GM12878 (cell line): ENCODE measurements around the gene AGAP2. TPM values are rescaled to one million over a fixed set of nuclear protein-coding genes. Genes with fewer than 3 reads are reported as not detected.

Experiments used
- CBFB ChIP-seq: IDR thresholded peaks from 2 replicates; pipeline ENCODE4 v1.6.1; 2016; ENCODE audit warnings: antibody characterized with exemption, low read depth
- CBX5 ChIP-seq: sonication (generic); IDR thresholded peaks from 2 replicates; pipeline ENCODE4 v1.6.1; 2016; ENCODE audit warnings: low read depth, moderate library complexity, mild to moderate bottlenecking, inconsistent platforms
- CEBPB ChIP-seq, 2 experiments: fragments of 150-350 bp in 1 of 2; IDR thresholded peaks; 2 replicates each; pipeline ENCODE4 v1.6.1; 2012 to 2014; ENCODE audit warnings: low read depth in 2 of 2, low read length in 2 of 2, borderline replicate concordance in 1 of 2, inconsistent platforms in 1 of 2
- CHD2 ChIP-seq: IDR thresholded peaks from 2 replicates; pipeline ENCODE4 v1.6.1; 2011; ENCODE audit warnings: low read depth, low read length, improper control_type of control experiment, borderline replicate concordance
- FOXM1 ChIP-seq: IDR thresholded peaks from 2 replicates; pipeline ENCODE4 v1.6.1; 2012; ENCODE audit warnings: low read depth, mild to moderate bottlenecking, inconsistent platforms, low read length, moderate library complexity
- HDAC2 ChIP-seq: fragments of 200-600 bp; sonication (generic); IDR thresholded peaks from 2 replicates; pipeline ENCODE4 v1.6.1; 2017
- KLF5 ChIP-seq: fragments of 450-650 bp; IDR thresholded peaks from 2 replicates; pipeline ENCODE4 v1.6.1; 2014; ENCODE audit warnings: mild to moderate bottlenecking; ENCODE audit not compliant: partially characterized antibody
- MYB ChIP-seq: fragments of 150-350 bp; IDR thresholded peaks from 2 replicates; pipeline ENCODE4 v1.6.1; 2014; ENCODE audit warnings: mild to moderate bottlenecking, low read depth, low read length, borderline replicate concordance
- POU2F2 ChIP-seq: IDR thresholded peaks from 3 replicates; pipeline ENCODE4 v1.6.1; 2011; ENCODE audit warnings: low read depth, mild to moderate bottlenecking, low read length, borderline replicate concordance
- RBBP5 ChIP-seq: fragments of 200-600 bp; sonication (generic); conservative IDR thresholded peaks from 2 replicates; pipeline ENCODE4 v1.6.1; 2016
- SMAD5 ChIP-seq: IDR thresholded peaks from 2 replicates; pipeline ENCODE4 v1.6.1; 2016; ENCODE audit warnings: antibody characterized with exemption, low read depth
- WRNIP1 ChIP-seq: IDR thresholded peaks from 2 replicates; pipeline ENCODE4 v1.6.1; 2011; ENCODE audit warnings: low read depth, low read length, improper control_type of control experiment, borderline replicate concordance
- ZNF622 ChIP-seq: fragments of 450-650 bp; IDR thresholded peaks from 2 replicates; pipeline ENCODE4 v1.6.1; 2017; ENCODE audit warnings: mild to moderate bottlenecking, inconsistent platforms
- polyA plus RNA-seq, 11 experiments: library from polyadenylated mRNA; depleted of rRNA in 4 of 11; unstranded in 6 of 11; stranded (reverse) in 5 of 11; fragments of >200 nt; fragmentation: Nextera tagmentation in 4 of 11; fragmentation: Illumina TruSeq in 1 of 11; extraction: Ambion mirVana in 4 of 11; extraction: Trizol in 1 of 11; gene quantifications; 1 replicate in 1 of 11; 2 replicates in 10 of 11; pipeline versions ENCODE4 v1.2.1 to v1.2.3, GENCODE V29; 2011 to 2016; ENCODE audit warnings: inconsistent platforms in 2 of 11, missing spikeins in 2 of 11, low read depth in 1 of 11
- total RNA-seq, 4 experiments: library from RNA; depleted of rRNA in 3 of 4; stranded (reverse); fragments of >200 nt in 3 of 4; fragmentation: Illumina TruSeq in 1 of 4; extraction: Trizol in 1 of 4; gene quantifications; 2 replicates each; pipeline versions ENCODE4 v1.2.1 to v1.2.3, GENCODE V29; 2013 to 2021
- TF ChIP-seq, protein P1 (sequence below): fragments of 450-650 bp; IDR thresholded peaks from 2 replicates; pipeline ENCODE4 v1.6.1; 2017; ENCODE audit warnings: mild to moderate bottlenecking, moderate library complexity
- TF ChIP-seq, protein P2 (sequence below): fragments of 150-350 bp; IDR thresholded peaks from 2 replicates; pipeline ENCODE4 v1.6.1; 2016; ENCODE audit warnings: low read depth, low read length
- TF ChIP-seq, protein P3 (sequence below): IDR thresholded peaks from 2 replicates; pipeline ENCODE4 v1.6.1; 2011; ENCODE audit warnings: borderline replicate concordance, low read depth, mild to moderate bottlenecking, moderate library complexity, low read length; ENCODE audit not compliant: insufficient read depth, poor library complexity, severe bottlenecking

AGAP2 gene
- total and polyA plus RNA-seq, 10 of the 15 experiments (the other 5 are each of a cell fraction or from before 2014, with no cell fraction given): 0.29 to 19.8 (median 11.0) TPM

DNA sequence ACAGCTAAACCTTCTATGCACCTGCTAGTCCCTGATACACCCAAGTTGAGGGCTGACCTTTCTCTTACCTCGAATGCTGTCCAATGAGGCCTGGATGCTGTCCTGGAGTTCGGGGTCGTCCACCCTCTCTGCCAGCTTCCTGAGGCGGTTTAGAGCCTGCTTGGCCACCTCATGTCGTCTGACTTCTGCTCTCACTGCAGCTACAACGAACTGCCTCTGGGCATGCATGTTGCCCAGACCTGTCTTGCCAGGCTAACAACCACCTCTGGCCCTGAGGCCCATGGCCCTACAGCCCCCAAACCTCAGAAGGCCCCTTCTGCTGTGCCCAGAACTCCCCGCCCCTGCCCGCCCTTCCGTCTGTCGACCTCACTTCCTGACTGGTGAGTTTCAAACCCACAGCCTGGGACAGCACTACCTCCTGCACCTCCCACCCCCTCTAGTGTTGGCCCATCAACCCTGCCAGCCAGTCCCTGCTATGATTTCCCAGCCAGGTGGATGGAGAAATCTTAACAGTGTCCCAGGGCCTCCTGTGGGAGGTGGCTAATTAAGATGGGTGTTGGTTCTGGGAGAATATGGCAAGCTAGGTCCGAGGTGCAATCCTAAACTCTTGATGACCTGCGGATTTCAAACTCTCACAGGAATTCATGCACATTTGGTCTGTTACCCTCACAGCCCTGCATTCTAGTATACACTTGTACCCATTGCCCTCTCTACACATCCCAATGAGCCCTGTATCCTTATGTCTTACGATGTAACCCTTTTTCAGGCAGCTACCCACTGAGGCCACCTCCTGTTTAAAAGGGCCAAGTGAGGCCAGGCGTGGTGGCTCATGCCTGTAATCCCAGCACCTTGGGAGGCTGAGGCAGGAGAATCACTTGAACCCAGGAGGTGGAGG lies 3.5 kb upstream of the AGAP2 start (continued):
- TF ChIP-seq, protein P1, sequence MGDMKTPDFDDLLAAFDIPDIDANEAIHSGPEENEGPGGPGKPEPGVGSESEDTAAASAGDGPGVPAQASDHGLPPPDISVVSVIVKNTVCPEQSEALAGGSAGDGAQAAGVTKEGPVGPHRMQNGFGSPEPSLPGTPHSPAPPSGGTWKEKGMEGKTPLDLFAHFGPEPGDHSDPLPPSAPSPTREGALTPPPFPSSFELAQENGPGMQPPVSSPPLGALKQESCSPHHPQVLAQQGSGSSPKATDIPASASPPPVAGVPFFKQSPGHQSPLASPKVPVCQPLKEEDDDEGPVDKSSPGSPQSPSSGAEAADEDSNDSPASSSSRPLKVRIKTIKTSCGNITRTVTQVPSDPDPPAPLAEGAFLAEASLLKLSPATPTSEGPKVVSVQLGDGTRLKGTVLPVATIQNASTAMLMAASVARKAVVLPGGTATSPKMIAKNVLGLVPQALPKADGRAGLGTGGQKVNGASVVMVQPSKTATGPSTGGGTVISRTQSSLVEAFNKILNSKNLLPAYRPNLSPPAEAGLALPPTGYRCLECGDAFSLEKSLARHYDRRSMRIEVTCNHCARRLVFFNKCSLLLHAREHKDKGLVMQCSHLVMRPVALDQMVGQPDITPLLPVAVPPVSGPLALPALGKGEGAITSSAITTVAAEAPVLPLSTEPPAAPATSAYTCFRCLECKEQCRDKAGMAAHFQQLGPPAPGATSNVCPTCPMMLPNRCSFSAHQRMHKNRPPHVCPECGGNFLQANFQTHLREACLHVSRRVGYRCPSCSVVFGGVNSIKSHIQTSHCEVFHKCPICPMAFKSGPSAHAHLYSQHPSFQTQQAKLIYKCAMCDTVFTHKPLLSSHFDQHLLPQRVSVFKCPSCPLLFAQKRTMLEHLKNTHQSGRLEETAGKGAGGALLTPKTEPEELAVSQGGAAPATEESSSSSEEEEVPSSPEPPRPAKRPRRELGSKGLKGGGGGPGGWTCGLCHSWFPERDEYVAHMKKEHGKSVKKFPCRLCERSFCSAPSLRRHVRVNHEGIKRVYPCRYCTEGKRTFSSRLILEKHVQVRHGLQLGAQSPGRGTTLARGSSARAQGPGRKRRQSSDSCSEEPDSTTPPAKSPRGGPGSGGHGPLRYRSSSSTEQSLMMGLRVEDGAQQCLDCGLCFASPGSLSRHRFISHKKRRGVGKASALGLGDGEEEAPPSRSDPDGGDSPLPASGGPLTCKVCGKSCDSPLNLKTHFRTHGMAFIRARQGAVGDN: peak; percentile 39; the same call in 1 of the 2 replicates
- TF ChIP-seq RBBP5 (no peak), HDAC2 (no peak), CBX5 (no peak), KLF5 (no peak), CBFB (0 out of 2 replicates have a peak, but pooled peaks have one; percentile 42), FOXM1 (no peak), CHD2 (no peak), WRNIP1 (0 out of 2 replicates have a peak, but pooled peaks have one; percentile 40), SMAD5 (no peak), CEBPB (IDR thresholded peaks at IDR 0.05; ENCODE audit: borderline replicate concordance in 1 of 2, low read depth in 2 of 2, low read length in 2 of 2) (no peak), ZNF622 (no peak), POU2F2 (no peak; the same call in 2 of the 3 replicates), MYB (no peak)
- TF ChIP-seq, protein P2, sequence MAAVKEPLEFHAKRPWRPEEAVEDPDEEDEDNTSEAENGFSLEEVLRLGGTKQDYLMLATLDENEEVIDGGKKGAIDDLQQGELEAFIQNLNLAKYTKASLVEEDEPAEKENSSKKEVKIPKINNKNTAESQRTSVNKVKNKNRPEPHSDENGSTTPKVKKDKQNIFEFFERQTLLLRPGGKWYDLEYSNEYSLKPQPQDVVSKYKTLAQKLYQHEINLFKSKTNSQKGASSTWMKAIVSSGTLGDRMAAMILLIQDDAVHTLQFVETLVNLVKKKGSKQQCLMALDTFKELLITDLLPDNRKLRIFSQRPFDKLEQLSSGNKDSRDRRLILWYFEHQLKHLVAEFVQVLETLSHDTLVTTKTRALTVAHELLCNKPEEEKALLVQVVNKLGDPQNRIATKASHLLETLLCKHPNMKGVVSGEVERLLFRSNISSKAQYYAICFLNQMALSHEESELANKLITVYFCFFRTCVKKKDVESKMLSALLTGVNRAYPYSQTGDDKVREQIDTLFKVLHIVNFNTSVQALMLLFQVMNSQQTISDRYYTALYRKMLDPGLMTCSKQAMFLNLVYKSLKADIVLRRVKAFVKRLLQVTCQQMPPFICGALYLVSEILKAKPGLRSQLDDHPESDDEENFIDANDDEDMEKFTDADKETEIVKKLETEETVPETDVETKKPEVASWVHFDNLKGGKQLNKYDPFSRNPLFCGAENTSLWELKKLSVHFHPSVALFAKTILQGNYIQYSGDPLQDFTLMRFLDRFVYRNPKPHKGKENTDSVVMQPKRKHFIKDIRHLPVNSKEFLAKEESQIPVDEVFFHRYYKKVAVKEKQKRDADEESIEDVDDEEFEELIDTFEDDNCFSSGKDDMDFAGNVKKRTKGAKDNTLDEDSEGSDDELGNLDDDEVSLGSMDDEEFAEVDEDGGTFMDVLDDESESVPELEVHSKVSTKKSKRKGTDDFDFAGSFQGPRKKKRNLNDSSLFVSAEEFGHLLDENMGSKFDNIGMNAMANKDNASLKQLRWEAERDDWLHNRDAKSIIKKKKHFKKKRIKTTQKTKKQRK: no peak
- TF ChIP-seq, protein P3, sequence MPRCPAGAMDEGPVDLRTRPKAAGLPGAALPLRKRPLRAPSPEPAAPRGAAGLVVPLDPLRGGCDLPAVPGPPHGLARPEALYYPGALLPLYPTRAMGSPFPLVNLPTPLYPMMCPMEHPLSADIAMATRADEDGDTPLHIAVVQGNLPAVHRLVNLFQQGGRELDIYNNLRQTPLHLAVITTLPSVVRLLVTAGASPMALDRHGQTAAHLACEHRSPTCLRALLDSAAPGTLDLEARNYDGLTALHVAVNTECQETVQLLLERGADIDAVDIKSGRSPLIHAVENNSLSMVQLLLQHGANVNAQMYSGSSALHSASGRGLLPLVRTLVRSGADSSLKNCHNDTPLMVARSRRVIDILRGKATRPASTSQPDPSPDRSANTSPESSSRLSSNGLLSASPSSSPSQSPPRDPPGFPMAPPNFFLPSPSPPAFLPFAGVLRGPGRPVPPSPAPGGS: no peak
